ENCODE measurements around the gene RAPGEF1.
"Not testable (repeated sequence)": the region's sequence is repeated elsewhere in the genome, so short reads cannot be mapped to it uniquely, and the experiment has no call there.

RAPGEF1 gene

GRCh38 chr9:131739959-131740648 lies at the start of gene RAPGEF1:
Gene RAPGEF1, minus strand, starts transcription at chr9:131740076. Its CDS starts 246 bp downstream, at chr9:131739830.
- DNase-seq: no peak

GRCh38 chr9:131788851-131789250 lies 49.0 kb upstream of the RAPGEF1 start:
- no peak for DNase-seq

GRCh38 chr9:131787838-131788237 lies 48.0 kb upstream of the RAPGEF1 start:
- no peak for DNase-seq

- no peak for DNase-seq
Observed at GRCh38 chr9:131784748-131785501, 45.0 kb upstream of the RAPGEF1 start.

GRCh38 chr9:131781069-131781468 lies 41.2 kb upstream of the RAPGEF1 start:
- DNase-seq: no peak

GRCh38 chr9:131776473-131776872 lies 36.6 kb upstream of the RAPGEF1 start:
- no peak for DNase-seq

- DNase-seq: peak; percentile 44 to 69
Observed at GRCh38 chr9:131776036-131776435, 36.2 kb upstream of the RAPGEF1 start.

- no peak for DNase-seq
Observed at GRCh38 chr9:131774636-131775035, 34.8 kb upstream of the RAPGEF1 start.

- DNase-seq: no peak
Observed at GRCh38 chr9:131773911-131774379, 34.1 kb upstream of the RAPGEF1 start.

- no peak for DNase-seq
Observed at GRCh38 chr9:131772940-131773339, 33.1 kb upstream of the RAPGEF1 start.

GRCh38 chr9:131771646-131772045 lies 31.8 kb upstream of the RAPGEF1 start:
- no peak for DNase-seq

GRCh38 chr9:131769361-131769760 lies 29.5 kb upstream of the RAPGEF1 start:
- no peak for DNase-seq

GRCh38 chr9:131764568-131764967 lies 24.7 kb upstream of the RAPGEF1 start:
- DNase-seq: no peak

GRCh38 chr9:131762356-131762932 lies 22.6 kb upstream of the RAPGEF1 start:
- DNase-seq: peak in 1 of 2 experiments; percentile 67

- no peak for DNase-seq
Observed at GRCh38 chr9:131759017-131759647, 19.3 kb upstream of the RAPGEF1 start.

- DNase-seq: no peak
Observed at GRCh38 chr9:131757549-131757948, 17.7 kb upstream of the RAPGEF1 start.

- peak in 1 of 2 experiments; percentile 29 for DNase-seq
Observed at GRCh38 chr9:131755541-131756198, 15.8 kb upstream of the RAPGEF1 start.

- DNase-seq: no peak
Observed at GRCh38 chr9:131754846-131755245, 15.0 kb upstream of the RAPGEF1 start.

GRCh38 chr9:131753751-131754150 lies 13.9 kb upstream of the RAPGEF1 start:
- not testable (repeated sequence) for DNase-seq

GRCh38 chr9:131752231-131752884 lies 12.5 kb upstream of the RAPGEF1 start:
- DNase-seq: no peak

GRCh38 chr9:131748411-131748955 lies 8.6 kb upstream of the RAPGEF1 start:
- no peak for DNase-seq

GRCh38 chr9:131747352-131747751 lies 7.5 kb upstream of the RAPGEF1 start:
- DNase-seq: peak in 1 of 2 experiments; percentile 34
